ENCODE measurements around the gene SERPINA4. TPM values are rescaled to one million over a fixed set of nuclear protein-coding genes. Genes with fewer than 3 reads are reported as not detected.

The SERPINA4 gene
- total and polyA plus RNA-seq, 2 of the 13 experiments (the other 11 are each of a cell fraction or from before 2014, with no cell fraction given), result 39.1 to 57.8 TPM

GRCh38 chr14:94538070-94538740 lies 23.0 kb upstream of the SERPINA4 start (continued):
- TF ChIP-seq ZBTB14 (CRISPR knock-in tag; IDR thresholded peaks at IDR 0.05) (no peak), GTF3A (CRISPR knock-in tag; conservative IDR thresholded peaks at IDR 0.05) (no peak), ZNF883 (CRISPR knock-in tag; IDR thresholded peaks at IDR 0.05; ENCODE audit: not compliant biosample characterization) (no peak)

- Histone ChIP-seq H3K27ac (ENCODE audit: extremely low read length, insufficient read depth, low read length) (no peak overlapping the region), H3K4me1 (ENCODE audit: insufficient read depth, low read length) (peaks cover 84% of the 10 kb centered on the region), H3K9me3 (ENCODE audit: low read length) (no peaks in the 10 kb centered on the region), H2AFZ (ENCODE audit: low read length) (no peak overlapping the region), H3K27me3 (ENCODE audit: control insufficient read depth in 1 of 2, insufficient read depth in 2 of 2, low read length in 2 of 2) (no peaks in the 10 kb centered on the region), H4K20me1 (ENCODE audit: insufficient read depth, low read length) (no peaks in the 10 kb centered on the region), H3K4me2 (ENCODE audit: low read depth, low read length) (peak overlapping the region; percentile 88), H3K36me3 (replicated peaks in 1 of 2; ENCODE audit: control insufficient read depth in 1 of 2, insufficient read depth in 2 of 2, low read length in 2 of 2) (no peaks in the 10 kb centered on the region), H3K4me3 (replicated peaks in 1 of 3; ENCODE audit: insufficient read depth in 1 of 3, low read depth in 2 of 3, low read length in 3 of 3) (no peak overlapping the region), H3K9ac (ENCODE audit: insufficient read depth, low read depth, low read length) (no peak overlapping the region), H3K79me2 (ENCODE audit: insufficient read depth, low read length) (no peaks in the 10 kb centered on the region)
- POLR2A ChIA-PET, result interaction anchor here (0.9 to 2.8 kb wide), 3 partner anchors 10 to 54 kb away, joined by 3 to 20 read pairs (median 6); no protein-coding TSS in a partner anchor
- DNase-seq (ENCODE audit: low spot score) (no peak), FAIRE-seq (no peak), ATAC-seq (no peak)
- CTCF ChIA-PET (ENCODE audit: low intra/inter-chr PET ratio, low total read pairs), result interaction anchor here (2.8 kb wide), 1 partner anchor 105 kb away, joined by 9 read pairs; no protein-coding TSS in a partner anchor
- BruUV-seq (replicated peaks), result no TSS peak
- intact Hi-C loops (cut with micrococcal nuclease; ENCODE audit: unreplicated experiment), result loop anchor here (5.0 kb wide), 1 partner anchor 1732 kb away; no protein-coding TSS in a partner anchor
- WGBS (ENCODE audit: low lambda C conversion rate), result 59% methylated on average over 7 of the region's 7 CpGs
- in situ Hi-C loops (cut with HindIII; ENCODE audit: extremely low pct_ligation_motif_present, low pct_unique_long_range_greater_than_20kb), result no loop called here
- TF ChIP-seq NCOA5 (CRISPR knock-in tag; IDR thresholded peaks at IDR 0.05) (no peak), ZSCAN29 (CRISPR knock-in tag; conservative IDR thresholded peaks at IDR 0.05) (no peak), CBX1 (IDR thresholded peaks at IDR 0.05; ENCODE audit: low read depth) (no peak), ZNF230 (CRISPR knock-in tag; IDR thresholded peaks at IDR 0.05) (no peak), ZNF124 (CRISPR knock-in tag; IDR thresholded peaks at IDR 0.05) (no peak), CEBPB (IDR thresholded peaks at IDR 0.05; ENCODE audit: borderline replicate concordance, low read depth, low read length) (no peak), DZIP1 (CRISPR knock-in tag; IDR thresholded peaks at IDR 0.05) (no peak), ZBTB1 (CRISPR knock-in tag; IDR thresholded peaks at IDR 0.05; ENCODE audit: borderline replicate concordance) (no peak), HMGXB4 (CRISPR knock-in tag; IDR thresholded peaks at IDR 0.05; ENCODE audit: borderline replicate concordance in 1 of 2, low read depth in 1 of 2) (no peak), ZNF281 (CRISPR knock-in tag; IDR thresholded peaks at IDR 0.05; ENCODE audit: borderline replicate concordance) (no peak)
These were observed 22.1 kb upstream of the SERPINA4 start for GRCh38 chr14:94539181-94539580.

Measured in HepG2 (cell line).